ENCODE results near the gene SEC24C.
"Not testable (repeated sequence)": the region's sequence is repeated elsewhere in the genome, so short reads cannot be mapped to it uniquely, and the experiment has no call there.

The SEC24C gene, protein sequence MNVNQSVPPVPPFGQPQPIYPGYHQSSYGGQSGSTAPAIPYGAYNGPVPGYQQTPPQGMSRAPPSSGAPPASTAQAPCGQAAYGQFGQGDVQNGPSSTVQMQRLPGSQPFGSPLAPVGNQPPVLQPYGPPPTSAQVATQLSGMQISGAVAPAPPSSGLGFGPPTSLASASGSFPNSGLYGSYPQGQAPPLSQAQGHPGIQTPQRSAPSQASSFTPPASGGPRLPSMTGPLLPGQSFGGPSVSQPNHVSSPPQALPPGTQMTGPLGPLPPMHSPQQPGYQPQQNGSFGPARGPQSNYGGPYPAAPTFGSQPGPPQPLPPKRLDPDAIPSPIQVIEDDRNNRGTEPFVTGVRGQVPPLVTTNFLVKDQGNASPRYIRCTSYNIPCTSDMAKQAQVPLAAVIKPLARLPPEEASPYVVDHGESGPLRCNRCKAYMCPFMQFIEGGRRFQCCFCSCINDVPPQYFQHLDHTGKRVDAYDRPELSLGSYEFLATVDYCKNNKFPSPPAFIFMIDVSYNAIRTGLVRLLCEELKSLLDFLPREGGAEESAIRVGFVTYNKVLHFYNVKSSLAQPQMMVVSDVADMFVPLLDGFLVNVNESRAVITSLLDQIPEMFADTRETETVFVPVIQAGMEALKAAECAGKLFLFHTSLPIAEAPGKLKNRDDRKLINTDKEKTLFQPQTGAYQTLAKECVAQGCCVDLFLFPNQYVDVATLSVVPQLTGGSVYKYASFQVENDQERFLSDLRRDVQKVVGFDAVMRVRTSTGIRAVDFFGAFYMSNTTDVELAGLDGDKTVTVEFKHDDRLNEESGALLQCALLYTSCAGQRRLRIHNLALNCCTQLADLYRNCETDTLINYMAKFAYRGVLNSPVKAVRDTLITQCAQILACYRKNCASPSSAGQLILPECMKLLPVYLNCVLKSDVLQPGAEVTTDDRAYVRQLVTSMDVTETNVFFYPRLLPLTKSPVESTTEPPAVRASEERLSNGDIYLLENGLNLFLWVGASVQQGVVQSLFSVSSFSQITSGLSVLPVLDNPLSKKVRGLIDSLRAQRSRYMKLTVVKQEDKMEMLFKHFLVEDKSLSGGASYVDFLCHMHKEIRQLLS

DNA sequence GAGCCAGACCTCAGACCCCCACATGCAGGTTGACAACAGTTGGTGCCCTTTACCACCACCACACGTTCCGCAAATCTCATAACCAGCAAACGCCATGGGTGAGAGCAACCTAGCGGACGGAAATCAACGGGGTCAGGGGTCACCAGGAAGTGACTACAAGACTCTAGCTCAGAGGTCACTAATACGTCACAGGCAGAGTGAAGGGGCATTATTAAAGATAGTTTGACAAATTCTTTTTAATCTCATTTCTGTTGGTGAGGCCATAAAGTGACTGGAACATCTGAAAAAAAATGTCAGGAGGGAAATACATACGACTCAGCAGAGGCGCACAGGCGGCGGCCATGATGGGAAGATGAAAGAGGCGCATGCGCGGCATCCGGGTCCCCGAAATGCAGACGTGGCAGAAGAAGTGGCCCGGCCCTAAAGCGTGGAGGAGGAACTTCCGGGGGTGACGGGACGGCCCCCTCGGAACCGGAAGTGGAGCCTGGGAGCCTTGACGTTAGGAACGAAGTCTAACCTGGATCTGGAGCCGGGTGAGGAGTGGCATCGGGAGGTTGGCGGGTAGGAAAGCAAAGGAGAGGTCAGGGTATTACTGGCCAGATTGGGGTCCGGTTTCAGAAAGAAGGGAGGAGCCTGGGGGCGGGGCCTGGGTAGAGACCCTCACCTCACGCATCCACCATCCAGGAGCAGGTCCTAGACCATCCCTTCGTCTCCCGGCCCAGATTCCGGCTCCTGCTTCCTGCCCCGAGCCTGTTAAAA is at the start of gene SEC24C:
SEC24C (plus strand) TSS at position 468 of the 759 bp plus-strand sequence. CDS start 2,461 bp downstream, outside the sequence.
- peak; percentile 90 to 97 (median 92) for DNase-seq

DNA sequence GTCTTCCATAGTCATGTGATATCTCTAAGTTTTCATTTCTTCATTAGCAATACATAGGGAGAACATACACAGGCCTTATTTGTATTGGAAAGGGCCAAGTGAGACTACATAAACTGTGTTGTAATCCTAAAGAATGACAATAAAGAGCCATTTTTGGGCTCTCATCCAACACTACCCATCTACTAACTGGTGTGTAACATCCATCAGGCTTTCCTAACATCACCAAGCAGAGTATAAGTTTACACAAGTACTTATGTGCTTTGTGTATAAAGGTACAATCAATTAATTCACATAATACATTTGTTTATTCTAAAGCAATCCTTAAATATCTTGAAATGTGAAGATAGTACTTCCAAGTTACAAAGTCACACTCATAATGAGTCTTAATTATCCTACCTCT is 48.9 kb upstream of the SEC24C start:
- DNase-seq = not testable (repeated sequence)

DNA sequence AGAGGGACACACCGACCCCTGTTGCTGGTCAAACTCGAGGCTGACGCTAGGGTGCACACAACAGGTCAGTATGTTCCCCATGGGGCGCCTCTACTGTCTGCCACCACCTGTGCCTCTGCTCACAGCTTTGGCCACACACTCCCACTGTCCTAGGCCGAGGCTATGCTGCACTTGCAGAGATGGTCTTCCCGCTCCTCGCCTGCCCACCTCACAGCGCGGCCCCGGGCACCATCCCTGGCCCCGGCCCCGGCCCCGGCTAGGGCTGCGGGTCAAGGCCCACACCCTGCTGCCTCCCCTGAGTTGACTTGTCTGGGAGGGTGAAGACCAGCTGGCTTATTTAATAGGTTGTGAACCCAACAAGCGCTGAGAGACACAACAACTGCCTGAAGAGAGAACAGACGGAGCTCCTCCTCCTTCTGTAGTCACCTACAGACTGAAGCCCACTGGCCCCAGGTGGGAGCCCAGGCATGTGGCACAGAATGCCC is 46.5 kb upstream of the SEC24C start, which contains the start of gene AGAP5:
AGAP5 (minus strand) TSS at position 435 of the 485 bp plus-strand sequence; CDS start at position 81, 354 bp downstream.
- DNase-seq = not testable (repeated sequence)

DNA sequence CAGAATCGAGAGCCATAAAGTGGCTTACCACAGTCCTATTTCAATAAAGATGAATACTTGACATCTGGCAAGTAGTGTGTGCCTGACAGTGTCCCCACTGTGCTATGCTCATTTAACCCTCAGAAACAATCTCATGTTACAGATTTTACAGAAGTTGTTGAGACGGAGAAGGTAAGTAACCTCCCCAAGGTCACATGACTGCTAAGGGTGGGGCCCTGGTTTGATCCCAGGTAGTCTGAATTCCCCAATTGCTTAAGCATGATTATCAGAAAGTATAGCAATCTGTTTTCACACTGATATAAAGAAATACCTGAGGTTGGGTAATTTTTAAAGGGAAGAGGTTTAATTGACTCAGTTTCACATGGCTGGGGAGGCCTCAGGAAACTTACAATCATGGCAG is 45.4 kb upstream of the SEC24C start:
- DNase-seq = peak in 1 of 3 experiments; percentile 20

DNA sequence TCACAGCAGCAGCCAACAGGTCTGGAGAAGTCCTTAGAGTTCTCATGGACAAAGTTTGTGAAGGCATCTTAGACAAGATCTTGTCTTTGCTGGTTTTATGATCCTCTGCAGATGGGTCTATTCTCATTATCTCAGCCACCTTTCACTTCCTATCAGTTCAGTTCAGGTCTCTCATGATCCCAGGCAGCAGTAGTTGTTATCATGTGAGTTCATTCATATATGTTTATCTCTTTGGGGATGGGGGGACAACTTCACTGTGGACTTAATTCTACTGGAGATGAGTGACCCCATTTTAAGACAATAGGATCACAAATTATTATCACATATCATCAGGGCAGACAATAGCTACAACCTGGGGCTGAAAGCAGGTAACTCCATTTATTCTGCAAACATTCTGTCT is 40.2 kb upstream of the SEC24C start:
- not testable (repeated sequence) for DNase-seq

DNA sequence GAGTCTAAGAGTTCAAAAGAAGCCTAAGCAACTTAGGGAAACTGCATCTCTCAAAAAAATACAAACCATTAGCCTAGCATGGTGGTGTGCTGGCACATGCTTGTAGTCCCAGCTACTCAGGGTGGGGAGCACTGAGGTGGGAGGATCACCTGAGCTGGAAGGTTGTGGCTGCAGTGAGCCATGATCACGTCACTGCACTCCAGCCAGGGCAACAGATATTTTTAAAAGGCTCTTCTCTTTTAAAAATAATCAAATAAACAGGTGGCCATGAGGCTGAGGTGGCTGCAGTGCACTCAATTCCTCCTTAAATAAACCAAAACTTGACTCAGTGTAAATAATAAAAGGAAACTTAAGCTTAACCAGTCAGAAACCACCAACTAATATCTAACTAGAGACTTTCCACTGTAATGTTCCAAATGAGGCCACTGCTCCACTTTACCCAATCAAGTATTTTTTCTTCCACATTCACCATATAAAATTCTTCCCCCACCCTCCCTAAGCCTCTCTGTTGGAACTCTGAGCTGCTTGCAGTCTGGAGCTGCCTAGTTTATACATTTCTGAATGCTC is 38.6 kb upstream of the SEC24C start:
- not testable (repeated sequence) for DNase-seq

DNA sequence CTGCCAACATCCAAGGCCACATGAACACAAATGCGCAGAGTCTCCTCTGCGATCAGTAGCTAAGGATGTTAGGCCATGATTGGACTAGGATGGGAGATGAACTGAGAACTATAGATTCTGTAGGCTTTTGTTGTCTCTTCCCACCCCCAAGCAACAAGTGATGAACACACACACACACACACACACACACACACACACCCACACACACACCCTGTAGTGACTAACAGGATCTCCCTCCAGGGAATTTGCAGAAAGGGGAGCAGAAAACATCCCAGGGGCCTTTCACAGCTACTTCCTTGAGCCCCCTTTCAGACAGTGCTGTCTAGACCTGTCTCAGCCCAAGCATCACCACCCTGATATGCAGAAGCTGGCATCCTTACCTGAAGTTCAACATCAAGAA is 37.7 kb upstream of the SEC24C start:
- not testable (repeated sequence) for DNase-seq

DNA sequence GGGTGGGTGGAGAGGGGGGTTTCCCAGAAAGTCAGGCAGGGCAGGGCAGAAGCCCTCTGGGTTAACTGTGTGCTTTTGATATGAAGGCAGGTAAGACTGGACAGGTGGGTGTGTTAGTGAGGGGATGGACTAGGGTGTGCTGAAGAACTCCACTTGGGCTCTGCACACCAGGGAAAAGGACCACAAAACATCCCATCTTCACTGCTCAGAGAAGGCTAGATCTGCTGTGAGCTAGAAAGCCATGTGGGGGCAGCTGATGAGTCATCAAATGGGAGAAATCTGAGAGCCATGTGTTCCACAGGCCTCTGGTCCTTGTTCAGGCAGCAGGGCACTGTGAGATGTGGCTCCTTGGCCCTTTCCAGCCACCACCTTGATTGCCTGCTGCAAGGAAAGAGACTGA is 36.5 kb upstream of the SEC24C start:
- DNase-seq = not testable (repeated sequence)

DNA sequence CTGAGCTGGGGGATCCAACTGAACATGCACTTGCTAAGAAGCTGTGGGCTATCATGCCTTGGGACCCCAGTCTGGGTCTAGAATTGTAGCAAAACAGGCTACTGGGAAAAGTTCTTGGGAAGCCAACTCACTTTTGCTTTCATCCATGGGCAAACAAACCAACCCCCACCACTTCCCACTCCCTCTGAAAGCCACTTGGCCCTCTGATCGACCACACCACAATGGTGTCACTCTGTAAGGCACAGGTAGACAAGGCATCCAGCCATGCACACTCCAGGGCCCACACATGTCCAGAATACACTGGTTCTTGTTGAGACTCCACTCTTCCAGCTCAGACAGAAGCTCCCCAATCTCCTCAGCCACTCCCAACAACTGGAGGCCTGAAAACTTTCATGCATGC is 36.0 kb upstream of the SEC24C start:
- DNase-seq = not testable (repeated sequence)

DNA sequence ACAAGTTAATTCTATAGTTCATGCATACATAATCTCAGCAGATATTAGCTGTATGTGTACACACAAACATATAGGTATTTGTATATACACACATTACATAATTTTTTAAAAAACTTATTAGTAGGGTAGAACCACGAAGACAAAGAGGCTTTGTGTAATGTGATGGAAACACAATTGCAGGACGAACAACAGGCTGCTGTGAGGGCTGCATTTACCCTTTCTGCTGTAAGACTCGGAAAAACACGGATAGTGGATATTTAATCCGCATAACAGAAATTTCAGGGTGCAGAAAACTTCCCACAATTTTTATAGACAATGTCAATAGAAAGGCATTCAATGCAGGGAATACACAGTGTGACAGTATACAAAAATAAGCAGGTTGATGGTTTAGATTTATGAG is 32.5 kb upstream of the SEC24C start:
- not testable (repeated sequence) for DNase-seq

DNA sequence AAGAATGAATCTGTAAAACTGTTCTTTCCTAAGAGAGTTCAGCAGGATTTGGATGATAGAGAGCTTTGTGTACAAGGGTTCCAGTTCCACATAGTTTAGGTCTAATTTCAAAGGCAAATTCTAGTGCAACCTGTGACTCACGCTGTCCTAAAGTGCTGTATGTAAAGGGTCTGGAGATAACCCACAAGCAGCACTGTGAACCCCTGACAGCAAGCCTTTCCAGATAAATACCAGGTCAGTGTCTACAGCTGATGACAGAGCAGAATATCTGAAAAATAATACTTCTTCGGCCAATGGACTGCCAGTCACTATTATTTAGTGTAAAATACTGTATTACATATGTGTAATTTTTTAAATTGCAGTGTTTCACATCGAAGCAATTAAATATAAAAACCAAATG is 30.3 kb upstream of the SEC24C start:
- not testable (repeated sequence) for DNase-seq

DNA sequence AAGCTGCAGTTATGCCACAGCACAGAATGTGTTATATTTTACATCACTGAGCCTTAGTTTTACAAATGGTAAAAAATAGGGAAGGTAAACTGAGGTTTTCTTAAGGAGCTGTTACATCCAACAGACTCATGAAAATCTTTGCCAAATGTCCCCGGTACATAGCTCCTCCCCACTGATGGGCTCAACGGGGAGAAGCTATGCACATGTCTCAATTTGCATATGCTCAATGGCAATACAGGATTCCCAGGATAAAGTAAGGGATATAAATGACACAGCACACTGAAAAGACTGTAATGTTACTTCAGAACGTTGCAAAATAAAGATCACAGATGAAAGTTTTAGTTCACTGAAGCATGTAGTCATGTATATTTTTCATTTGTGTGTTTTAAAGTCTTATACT is 29.7 kb upstream of the SEC24C start:
- DNase-seq = not testable (repeated sequence)

DNA sequence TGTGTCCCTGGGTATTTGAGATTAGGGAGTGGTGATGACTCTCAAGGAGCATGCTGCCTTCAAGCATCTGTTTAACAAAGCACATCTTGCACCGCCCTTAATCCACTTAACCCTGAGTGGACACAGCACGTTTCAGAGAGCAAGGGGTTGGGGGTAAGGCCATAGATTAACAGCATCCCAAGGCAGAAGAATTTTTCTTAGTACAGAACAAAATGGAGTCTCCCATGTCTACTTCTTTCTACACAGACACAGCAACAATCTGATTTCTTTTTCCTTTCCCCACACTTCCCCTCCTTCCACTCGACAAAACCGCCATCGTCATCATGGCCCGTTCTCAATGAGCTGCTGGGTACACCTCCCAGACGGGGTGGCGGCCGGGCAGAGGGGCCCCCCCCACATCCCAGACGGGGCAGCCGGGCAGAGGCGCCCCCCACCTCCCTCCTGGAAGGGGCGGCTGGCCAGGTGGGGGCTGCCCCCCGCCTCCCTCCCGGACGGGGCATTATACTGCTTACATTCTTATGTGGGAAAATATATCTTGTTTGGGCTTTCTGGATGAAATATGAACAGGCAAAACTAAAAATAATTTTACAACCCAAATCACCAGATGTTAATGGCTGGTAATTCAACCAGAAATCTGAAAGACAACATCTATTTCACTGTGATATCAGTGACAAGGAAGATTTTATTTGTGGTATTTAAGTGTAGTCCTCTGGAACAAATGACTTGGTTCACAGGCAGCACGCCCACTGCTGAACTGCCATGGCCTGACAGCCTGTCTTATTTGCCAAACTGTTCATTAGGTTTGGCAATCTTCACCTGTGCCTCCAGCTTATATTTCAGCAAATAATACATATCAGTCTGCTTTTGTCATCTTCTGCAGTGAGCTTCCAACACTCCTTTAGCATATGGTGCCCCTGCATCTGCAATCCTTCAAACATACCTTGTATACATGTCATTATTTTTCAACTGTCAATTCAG is 28.7 kb upstream of the SEC24C start:
- DNase-seq = not testable (repeated sequence)

DNA sequence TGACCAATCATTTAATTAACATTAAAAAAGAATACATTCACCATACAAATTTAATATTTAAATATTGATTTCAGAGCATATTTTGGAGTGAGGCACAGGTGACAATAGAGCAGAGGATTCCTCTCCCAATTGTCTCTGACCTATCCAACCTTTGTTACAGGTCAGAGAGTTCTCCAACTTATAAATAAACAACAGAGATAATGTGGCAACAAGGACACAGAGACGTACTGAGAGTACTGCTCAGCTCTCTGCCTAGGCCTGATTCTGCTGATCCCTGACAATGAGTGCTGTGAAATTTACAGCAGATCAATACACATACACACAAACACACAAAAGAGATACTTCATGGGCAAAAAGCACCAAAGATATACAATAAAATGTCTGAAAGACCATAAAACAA is 27.9 kb upstream of the SEC24C start:
- DNase-seq = no peak

DNA sequence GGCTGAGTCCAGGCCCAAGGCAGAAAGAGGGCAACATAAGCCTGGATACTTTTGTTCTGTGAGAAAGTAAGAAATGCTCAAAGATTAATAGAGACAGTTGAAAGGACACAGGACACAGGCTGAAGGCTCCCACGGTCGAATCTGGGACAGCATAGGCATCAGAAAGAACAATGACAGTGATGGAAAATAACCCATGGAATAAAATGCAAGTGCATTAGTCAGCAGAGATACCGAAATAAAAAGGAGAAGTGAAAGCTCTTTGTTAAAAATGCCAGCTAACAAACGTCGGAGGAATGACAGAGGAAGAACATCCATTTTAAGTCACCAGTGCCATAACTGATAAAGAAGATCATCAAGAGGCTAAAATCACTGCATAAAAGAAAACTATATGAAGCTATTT is 26.6 kb upstream of the SEC24C start:
- DNase-seq = no peak

DNA sequence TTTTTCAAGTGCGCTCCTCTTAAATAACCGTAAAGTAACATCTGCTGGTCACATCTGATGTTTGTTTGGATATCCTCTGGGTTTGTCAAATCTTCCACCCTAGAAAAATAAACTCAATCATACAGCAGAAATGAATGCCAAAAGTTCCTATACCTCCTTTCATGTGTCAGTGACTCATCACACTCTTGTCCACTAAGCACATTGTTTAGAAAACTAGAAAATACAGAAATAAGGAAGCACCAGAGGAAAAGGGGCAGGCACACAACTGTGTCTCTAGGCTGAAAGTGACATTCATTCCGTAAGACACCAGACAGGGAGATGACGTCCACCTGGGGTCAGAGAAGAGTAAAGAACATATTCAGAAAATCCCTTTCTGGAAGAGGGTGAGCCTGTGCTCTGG is 23.6 kb upstream of the SEC24C start:
- DNase-seq = peak in 1 of 3 experiments; percentile 1

DNA sequence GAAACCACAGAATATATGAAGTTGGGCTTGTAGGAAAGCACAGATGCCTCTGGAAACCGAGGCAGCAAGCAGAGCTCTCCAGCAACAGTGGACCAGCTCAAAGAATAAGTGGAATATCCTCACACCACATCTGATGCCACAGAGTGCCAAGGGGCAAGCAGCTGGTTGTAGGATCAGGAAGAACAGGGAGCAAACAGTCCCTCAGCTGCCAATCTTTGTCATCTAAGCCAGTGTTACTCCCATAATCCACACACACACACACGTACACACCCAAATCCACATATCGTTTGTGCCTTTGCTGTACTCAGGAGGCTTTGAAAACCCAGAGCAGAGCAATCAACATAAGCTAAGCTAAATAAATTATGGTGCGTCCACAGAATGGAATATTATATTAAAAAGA is 20.7 kb upstream of the SEC24C start:
- no peak for DNase-seq

DNA sequence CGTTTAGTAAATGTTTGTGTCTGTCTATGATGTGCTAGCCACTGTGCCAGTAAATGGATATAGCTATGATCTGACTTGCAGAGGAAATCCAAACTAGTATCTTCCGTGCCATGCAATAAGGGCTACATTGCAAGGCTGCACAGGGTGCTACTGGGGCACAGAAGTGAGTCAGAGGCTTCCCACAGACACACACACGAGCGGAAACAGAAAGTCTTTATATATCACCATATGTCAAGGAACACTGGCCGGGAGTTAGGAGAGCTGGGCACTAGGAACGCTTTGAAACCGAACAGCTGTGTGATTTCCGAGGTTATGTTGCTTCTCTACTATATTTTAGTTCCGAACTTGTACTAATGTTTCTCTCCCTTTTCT is 14.4 kb upstream of the SEC24C start:
- DNase-seq = not testable (repeated sequence)

DNA sequence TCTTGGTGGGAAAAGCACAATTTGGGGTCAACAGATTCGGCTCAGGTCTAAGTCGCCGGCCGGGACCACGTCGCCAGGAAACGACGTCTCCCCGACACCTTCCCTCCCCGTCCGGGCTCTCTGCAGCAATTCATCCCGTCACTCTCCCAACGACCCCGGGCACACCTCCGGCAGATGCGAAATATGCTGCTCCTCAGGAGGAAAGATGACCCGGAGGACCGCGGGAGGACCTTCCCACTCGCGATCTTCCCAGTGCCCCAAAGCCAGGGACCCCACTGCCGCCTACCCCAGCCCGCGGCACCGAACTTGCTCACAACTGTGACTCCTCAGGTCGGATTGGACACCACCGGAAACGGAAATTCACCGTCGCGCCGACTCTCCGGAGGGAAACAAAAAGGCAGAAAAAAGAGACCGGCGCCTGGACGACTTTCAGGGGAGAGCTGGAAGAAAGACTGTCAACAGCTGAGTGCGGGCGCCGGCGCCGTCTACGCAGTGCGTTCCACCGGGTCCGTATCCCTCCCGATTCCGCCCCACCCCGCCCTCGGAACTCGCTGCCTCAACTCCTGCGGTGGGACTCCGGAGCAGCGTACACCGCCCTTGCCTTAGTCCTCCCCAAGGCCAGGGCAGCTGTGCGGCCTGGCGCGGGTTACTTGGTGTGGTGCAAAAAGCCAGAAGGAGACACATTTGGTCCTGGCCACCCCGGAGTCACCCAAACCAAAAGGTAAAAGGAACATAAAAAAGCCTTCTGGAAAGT is 13.8 kb upstream of the SEC24C start:
- peak; percentile 88 to 89 (median 88) for DNase-seq

Data from NCI-H1417 (cell line).